ENCODE data around the gene VSIR.

VSIR gene

DNA sequence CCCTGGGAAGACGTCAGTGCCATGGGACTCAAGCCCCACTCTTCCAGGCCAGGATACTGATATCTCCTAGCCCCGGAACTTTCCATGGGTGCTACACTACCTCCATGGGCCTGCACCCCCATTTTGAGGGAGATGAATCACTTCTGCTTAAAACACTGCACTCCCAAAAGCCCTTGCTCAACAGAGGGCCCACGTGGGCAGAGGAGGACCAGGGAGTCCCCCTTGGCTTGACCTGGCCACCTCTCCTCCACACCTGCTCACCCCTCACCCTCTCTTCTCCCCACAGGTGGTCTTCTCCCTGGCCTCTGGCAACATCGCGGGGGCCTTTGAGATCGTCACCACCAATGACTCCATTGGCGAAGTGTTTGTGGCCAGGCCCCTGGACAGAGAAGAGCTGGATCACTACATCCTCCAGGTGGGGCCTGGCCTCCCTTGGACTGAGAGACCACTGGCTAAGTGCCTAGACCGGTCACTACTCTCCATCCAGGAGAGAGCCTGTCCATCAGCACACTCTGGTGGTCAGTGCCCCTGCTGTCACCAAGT lies 33.9 kb downstream of the VSIR start:
- ChIA-PET CTCF (interaction anchor here (1.2 to 4.7 kb wide), 3 partner anchors 8 to 31 kb away, joined by 4 to 30 read pairs (median 6); no protein-coding TSS in a partner anchor), POLR2A (no interaction called here)
- DNase-seq: no peak
- Histone ChIP-seq H3K4me1 (ENCODE audit: control extremely low read depth in 1 of 4, control insufficient read depth in 4 of 4, insufficient read depth in 4 of 4, low read length in 3 of 4) (peaks cover 13 to 88% (median 77%) of the 10 kb centered on the region in 4 experiments), H3K4me3 (ENCODE audit: control insufficient read depth in 1 of 7, extremely low read depth in 1 of 7, insufficient read depth in 4 of 7, low read depth in 2 of 7, low read length in 6 of 7) (no peak overlapping the region), H3K9me3 (ENCODE audit: control extremely low read depth in 1 of 5, control insufficient read depth in 4 of 5, insufficient read depth in 2 of 5, low read depth in 1 of 5, low read length in 4 of 5) (peaks cover 0 to 7% (median 0%) of the 10 kb centered on the region in 5 experiments), H3K36me3 (ENCODE audit: control insufficient read depth in 4 of 4, insufficient read depth in 4 of 4, low read length in 3 of 4) (no peaks in the 10 kb centered on the region), H3K27ac (ENCODE audit: insufficient read depth in 1 of 2, low read depth in 1 of 2, low read length in 2 of 2, poor library complexity in 1 of 2, severe bottlenecking in 2 of 2) (no peak overlapping the region), H3K27me3 (replicated peaks in 2 of 5; ENCODE audit: control insufficient read depth in 4 of 5, insufficient read depth in 5 of 5, low read length in 4 of 5) (no peaks in the 10 kb centered on the region)
- 99% methylated on average over 8 of the region's 8 CpGs for WGBS (ENCODE audit: insufficient coverage)

DNA sequence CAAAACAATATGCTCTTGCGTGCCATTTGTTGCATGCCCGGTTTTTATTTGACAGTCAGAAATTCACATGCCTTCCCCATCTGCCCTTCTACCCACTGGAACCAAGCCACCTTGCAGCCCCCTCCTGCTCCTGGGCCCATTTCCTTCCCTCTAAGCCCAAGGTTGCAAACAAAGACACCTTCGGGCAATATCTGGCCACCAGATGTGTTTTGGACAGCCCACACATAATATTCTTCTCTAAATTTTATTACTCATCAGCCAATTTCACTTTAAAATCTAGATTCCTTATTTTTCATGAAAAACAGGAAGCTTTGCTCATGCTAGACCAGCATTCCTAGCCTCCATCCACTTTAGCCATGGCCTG lies 35.5 kb downstream of the VSIR start:
- no peak overlapping the region for H3K27ac ChIP-seq (ENCODE audit: insufficient read depth in 1 of 2, low read depth in 1 of 2, low read length in 2 of 2, poor library complexity in 1 of 2, severe bottlenecking in 2 of 2)
- no peaks in the 10 kb centered on the region for H3K27me3 ChIP-seq (replicated peaks in 2 of 5; ENCODE audit: control insufficient read depth in 4 of 5, insufficient read depth in 5 of 5, low read length in 4 of 5)
- ChIA-PET CTCF (interaction anchor here (1.0 to 1.9 kb wide), 4 partner anchors 11 to 74 kb away, joined by 3 to 9 read pairs (median 3); no protein-coding TSS in a partner anchor), POLR2A (interaction anchor here (0.6 to 0.8 kb wide), 2 partner anchors 9 to 10 kb away, joined by 3 read pairs; no protein-coding TSS in a partner anchor)
- WGBS (ENCODE audit: insufficient coverage): 7% methylated on average over 3 of the region's 3 CpGs
- peak overlapping the region in 3 of 7 experiments; percentile 25 to 31 (median 27) for H3K4me3 ChIP-seq (ENCODE audit: control insufficient read depth in 1 of 7, extremely low read depth in 1 of 7, insufficient read depth in 4 of 7, low read depth in 2 of 7, low read length in 6 of 7)
- no peaks in the 10 kb centered on the region for H3K36me3 ChIP-seq (ENCODE audit: control insufficient read depth in 4 of 4, insufficient read depth in 4 of 4, low read length in 3 of 4)
- peak in 2 of 3 donors; percentile 75 to 76 for DNase-seq
- peaks cover 0 to 3% (median 0%) of the 10 kb centered on the region in 5 experiments for H3K9me3 ChIP-seq (ENCODE audit: control extremely low read depth in 1 of 5, control insufficient read depth in 4 of 5, insufficient read depth in 2 of 5, low read depth in 1 of 5, low read length in 4 of 5)
- H3K4me1 ChIP-seq (ENCODE audit: control extremely low read depth in 1 of 4, control insufficient read depth in 4 of 4, insufficient read depth in 4 of 4, low read length in 3 of 4): peaks cover 13 to 83% (median 77%) of the 10 kb centered on the region in 4 experiments

DNA sequence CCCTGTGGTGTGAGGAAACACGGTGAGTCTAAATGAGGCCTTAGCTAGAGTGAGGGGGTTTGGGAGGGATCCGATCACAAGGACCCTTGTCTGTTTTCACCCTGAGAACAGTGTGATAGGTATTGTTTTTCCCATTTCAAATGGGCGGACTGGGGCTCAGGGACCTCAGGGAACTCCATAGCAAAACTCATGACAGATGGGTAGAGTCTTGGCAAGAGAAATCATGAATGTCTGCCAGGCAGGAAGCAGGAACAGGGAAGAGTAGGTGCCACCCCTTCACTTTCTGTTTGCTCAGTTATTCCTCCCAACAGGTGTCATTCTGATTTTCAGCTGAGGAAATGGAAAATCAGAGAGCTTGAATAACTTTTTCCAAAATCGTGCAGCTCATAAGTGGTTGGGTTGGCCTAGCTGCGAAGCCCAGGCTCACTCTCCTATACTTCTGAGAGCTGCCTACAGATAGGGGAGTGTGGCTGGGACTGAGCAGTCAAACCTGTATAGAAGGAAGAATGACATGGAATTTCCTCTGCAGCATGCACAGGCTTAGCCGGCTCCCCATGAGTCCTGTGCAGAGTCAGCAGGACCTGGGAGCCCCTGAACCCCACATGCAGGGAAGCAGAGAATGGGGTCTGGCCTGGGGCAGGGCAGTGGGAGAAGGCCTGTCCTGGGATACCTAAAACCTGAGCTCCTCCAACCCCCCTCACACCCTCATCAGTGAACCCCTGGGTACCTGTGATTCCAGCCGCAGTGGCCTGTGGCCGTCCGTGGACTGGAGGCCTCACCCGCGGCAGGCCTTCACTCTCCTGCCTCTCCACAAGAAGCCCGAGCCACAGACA lies 36.1 kb downstream of the VSIR start:
- CTCF ChIA-PET: interaction anchor here (0.6 to 2.1 kb wide), 10 partner anchors 9 to 75 kb away, joined by 3 to 13 read pairs (median 3); no protein-coding TSS in a partner anchor
- Histone ChIP-seq H3K27me3 (replicated peaks in 2 of 5; ENCODE audit: control insufficient read depth in 4 of 5, insufficient read depth in 5 of 5, low read length in 4 of 5) (no peaks in the 10 kb centered on the region), H3K4me1 (ENCODE audit: control extremely low read depth in 1 of 4, control insufficient read depth in 4 of 4, insufficient read depth in 4 of 4, low read length in 3 of 4) (peaks cover 13 to 82% (median 76%) of the 10 kb centered on the region in 4 experiments), H3K36me3 (ENCODE audit: control insufficient read depth in 4 of 4, insufficient read depth in 4 of 4, low read length in 3 of 4) (no peaks in the 10 kb centered on the region), H3K27ac (ENCODE audit: insufficient read depth in 1 of 2, low read depth in 1 of 2, low read length in 2 of 2, poor library complexity in 1 of 2, severe bottlenecking in 2 of 2) (no peak overlapping the region), H3K9me3 (ENCODE audit: control extremely low read depth in 1 of 5, control insufficient read depth in 4 of 5, insufficient read depth in 2 of 5, low read depth in 1 of 5, low read length in 4 of 5) (no peaks in the 10 kb centered on the region), H3K4me3 (ENCODE audit: control insufficient read depth in 1 of 7, extremely low read depth in 1 of 7, insufficient read depth in 4 of 7, low read depth in 2 of 7, low read length in 6 of 7) (peak overlapping the region in 3 of 7 experiments; percentile 25 to 31 (median 27))
- 64% methylated on average over 12 of the region's 12 CpGs for WGBS (ENCODE audit: insufficient coverage)
- POLR2A ChIA-PET: interaction anchor here (0.8 kb wide), 1 partner anchor 9 kb away, joined by 3 read pairs; no protein-coding TSS in a partner anchor
- DNase-seq: no peak

DNA sequence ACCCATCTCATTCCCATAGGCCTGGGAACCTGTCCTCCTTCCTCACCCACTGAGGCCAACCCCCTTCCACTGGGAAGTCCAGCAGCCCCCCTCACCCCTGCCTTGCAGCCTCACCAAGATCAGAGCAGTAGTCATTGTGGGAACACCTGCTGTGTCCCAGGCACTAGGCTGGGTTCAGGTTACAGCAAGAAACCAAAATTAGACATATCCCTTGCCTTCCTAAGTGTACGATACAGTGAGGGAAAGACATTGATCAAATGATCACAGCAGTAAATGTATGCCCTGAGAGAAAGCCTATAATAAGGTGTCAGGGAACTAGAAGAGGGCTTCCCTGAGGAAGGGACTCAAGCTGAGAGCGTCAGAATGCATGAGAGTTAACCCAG lies 36.8 kb downstream of the VSIR start:
- Histone ChIP-seq H3K27me3 (replicated peaks in 2 of 5; ENCODE audit: control insufficient read depth in 4 of 5, insufficient read depth in 5 of 5, low read length in 4 of 5) (no peaks in the 10 kb centered on the region), H3K4me1 (ENCODE audit: control extremely low read depth in 1 of 4, control insufficient read depth in 4 of 4, insufficient read depth in 4 of 4, low read length in 3 of 4) (peaks cover 13 to 77% (median 71%) of the 10 kb centered on the region in 4 experiments), H3K36me3 (ENCODE audit: control insufficient read depth in 4 of 4, insufficient read depth in 4 of 4, low read length in 3 of 4) (peaks cover 0 to under 1% (median 0%) of the 10 kb centered on the region in 4 experiments), H3K9me3 (ENCODE audit: control extremely low read depth in 1 of 5, control insufficient read depth in 4 of 5, insufficient read depth in 2 of 5, low read depth in 1 of 5, low read length in 4 of 5) (no peaks in the 10 kb centered on the region), H3K27ac (ENCODE audit: insufficient read depth in 1 of 2, low read depth in 1 of 2, low read length in 2 of 2, poor library complexity in 1 of 2, severe bottlenecking in 2 of 2) (peak overlapping the region in 1 of 2 experiments; percentile 70), H3K4me3 (ENCODE audit: control insufficient read depth in 1 of 7, extremely low read depth in 1 of 7, insufficient read depth in 4 of 7, low read depth in 2 of 7, low read length in 6 of 7) (peak overlapping the region in 2 of 7 experiments; percentile 31 to 45)
- no peak for DNase-seq
- ChIA-PET POLR2A (no interaction called here), CTCF (interaction anchor here (1.2 to 2.1 kb wide), 6 partner anchors 9 to 34 kb away, joined by 3 to 13 read pairs (median 6); no protein-coding TSS in a partner anchor)
- whole genome bisulfite sequencing (ENCODE audit: insufficient coverage): 89% methylated on average over 2 of the region's 2 CpGs

DNA sequence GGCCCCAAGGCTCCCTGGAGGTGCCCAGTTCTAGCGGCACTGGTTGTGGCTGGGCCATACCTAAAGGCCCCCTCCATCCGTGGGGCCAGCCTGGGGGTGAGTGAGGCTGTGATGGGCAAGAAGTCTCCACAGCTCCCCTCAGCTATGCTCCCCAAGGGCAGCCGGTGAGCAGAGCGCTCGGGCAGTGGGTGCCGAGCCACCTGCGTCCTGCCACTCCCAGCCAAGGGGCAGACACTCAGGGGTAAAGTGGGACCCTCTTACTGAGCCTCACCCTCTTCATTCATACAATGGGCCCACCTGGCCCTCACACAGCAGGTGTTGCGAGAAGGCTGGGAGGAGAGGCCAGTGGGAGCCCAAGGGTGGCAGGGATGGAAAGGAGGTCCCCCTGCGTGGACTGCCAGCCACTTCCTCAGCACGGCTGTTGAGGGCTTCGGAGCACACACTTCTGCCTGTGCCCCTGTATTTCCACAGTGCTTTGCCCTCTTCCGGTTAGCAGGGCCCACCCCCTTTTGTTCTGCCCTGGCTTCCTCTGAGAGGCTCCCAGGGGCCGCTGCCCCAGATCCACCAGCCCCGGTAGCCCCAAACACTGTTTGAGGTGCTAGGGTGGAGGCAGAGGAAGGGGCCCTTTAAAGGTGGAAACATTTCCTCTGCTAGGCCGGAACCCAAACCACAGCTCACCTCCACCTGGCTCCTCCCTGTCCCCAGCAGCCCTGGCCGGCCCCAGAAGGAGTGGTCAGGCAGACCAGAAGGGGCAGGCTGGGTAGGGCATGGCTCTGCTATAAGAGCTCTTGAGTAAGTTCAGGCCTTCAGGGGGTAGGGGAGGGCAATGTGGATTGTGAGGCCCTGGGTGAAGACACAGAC lies 37.4 kb downstream of the VSIR start:
- DNase-seq: peak in 2 of 3 donors; percentile 70 to 77
- peaks cover 13 to 71% (median 67%) of the 10 kb centered on the region in 4 experiments for H3K4me1 ChIP-seq (ENCODE audit: control extremely low read depth in 1 of 4, control insufficient read depth in 4 of 4, insufficient read depth in 4 of 4, low read length in 3 of 4)
- no peaks in the 10 kb centered on the region for H3K27me3 ChIP-seq (replicated peaks in 2 of 5; ENCODE audit: control insufficient read depth in 4 of 5, insufficient read depth in 5 of 5, low read length in 4 of 5)
- H3K27ac ChIP-seq (ENCODE audit: insufficient read depth in 1 of 2, low read depth in 1 of 2, low read length in 2 of 2, poor library complexity in 1 of 2, severe bottlenecking in 2 of 2): peak overlapping the region; percentile 18 to 70
- H3K4me3 ChIP-seq (ENCODE audit: control insufficient read depth in 1 of 7, extremely low read depth in 1 of 7, insufficient read depth in 4 of 7, low read depth in 2 of 7, low read length in 6 of 7): peak overlapping the region in 4 of 7 experiments; percentile 9 to 45 (median 22)
- ChIA-PET CTCF (interaction anchor here (0.7 to 2.1 kb wide), 12 partner anchors 10 to 37 kb away, joined by 3 to 13 read pairs (median 4); partner anchors contain the start of gene VSIR), POLR2A (no interaction called here)
- peaks cover 0 to 4% (median 0%) of the 10 kb centered on the region in 4 experiments for H3K36me3 ChIP-seq (ENCODE audit: control insufficient read depth in 4 of 4, insufficient read depth in 4 of 4, low read length in 3 of 4)
- 38% methylated on average over 7 of the region's 16 CpGs for WGBS (ENCODE audit: insufficient coverage)
- H3K9me3 ChIP-seq (ENCODE audit: control extremely low read depth in 1 of 5, control insufficient read depth in 4 of 5, insufficient read depth in 2 of 5, low read depth in 1 of 5, low read length in 4 of 5): no peaks in the 10 kb centered on the region

DNA sequence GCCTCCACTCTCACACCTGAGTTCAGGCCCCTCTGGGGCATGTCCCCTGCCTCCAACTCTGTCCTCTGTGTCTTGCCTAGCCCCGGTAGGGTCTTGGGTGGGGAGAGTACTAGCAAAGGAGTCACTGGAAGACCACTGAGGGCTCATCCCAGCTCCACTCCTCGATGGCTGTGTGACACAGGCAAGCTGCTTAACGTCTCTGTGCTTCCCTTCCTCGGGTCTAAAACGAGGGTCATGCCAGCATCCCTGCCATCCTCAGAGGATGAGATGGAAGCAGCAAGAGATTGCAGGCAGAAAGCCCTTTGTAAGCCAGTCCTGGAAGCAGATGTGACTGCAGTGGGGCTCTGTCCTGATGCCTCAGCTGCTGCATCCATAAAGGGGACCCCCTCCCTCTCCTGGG lies 38.5 kb downstream of the VSIR start:
- POLR2A ChIA-PET: no interaction called here
- DNase-seq: no peak
- CTCF ChIA-PET: interaction anchor here (0.7 to 1.9 kb wide), 6 partner anchors 10 to 38 kb away, joined by 3 to 13 read pairs (median 4); partner anchors contain the start of gene VSIR

More for the DNA sequence above, 38.5 kb downstream of the VSIR start:
- no peak overlapping the region for H3K27ac ChIP-seq (ENCODE audit: insufficient read depth in 1 of 2, low read depth in 1 of 2, low read length in 2 of 2, poor library complexity in 1 of 2, severe bottlenecking in 2 of 2)
- peaks cover 13 to 71% (median 66%) of the 10 kb centered on the region in 4 experiments for H3K4me1 ChIP-seq (ENCODE audit: control extremely low read depth in 1 of 4, control insufficient read depth in 4 of 4, insufficient read depth in 4 of 4, low read length in 3 of 4)
- peak overlapping the region in 1 of 7 experiments; percentile 9 for H3K4me3 ChIP-seq (ENCODE audit: control insufficient read depth in 1 of 7, extremely low read depth in 1 of 7, insufficient read depth in 4 of 7, low read depth in 2 of 7, low read length in 6 of 7)
- peaks cover 0 to 4% (median 0%) of the 10 kb centered on the region in 4 experiments for H3K36me3 ChIP-seq (ENCODE audit: control insufficient read depth in 4 of 4, insufficient read depth in 4 of 4, low read length in 3 of 4)
- WGBS (ENCODE audit: insufficient coverage): 96% methylated on average over 5 of the region's 5 CpGs
- H3K27me3 ChIP-seq (replicated peaks in 2 of 5; ENCODE audit: control insufficient read depth in 4 of 5, insufficient read depth in 5 of 5, low read length in 4 of 5): no peaks in the 10 kb centered on the region
- H3K9me3 ChIP-seq (ENCODE audit: control extremely low read depth in 1 of 5, control insufficient read depth in 4 of 5, insufficient read depth in 2 of 5, low read depth in 1 of 5, low read length in 4 of 5): no peaks in the 10 kb centered on the region

All from common myeloid progenitor, CD34-positive (primary cell).